Activated naive CD8-positive, alpha-beta T cell treated with anti-CD3 and anti-CD28 coated beads, Interleukin-2, amount 10 ng/mL, durations not matched to agents 7 days and 5 days (primary cell): ENCODE measurements around the gene KRTDAP. TPM values are rescaled to one million over a fixed set of nuclear protein-coding genes. Genes with fewer than 3 reads are reported as not detected.

Experiments used
- total RNA-seq, 2 experiments: library from RNA; stranded (reverse); gene quantifications; one replicate each; pipeline ENCODE4 v1.2.3, GENCODE V29; 2021

The KRTDAP gene
- total RNA-seq, 2 experiments from 2014 or later = not detected

Other genes starting within 250 kb of the KRTDAP start
- gene LSR, start 241.5 kb downstream of the KRTDAP start, total RNA-seq = 10 to 100 TPM; 33.2 to 36.3 TPM
- gene USF2, start 221.5 kb downstream of the KRTDAP start, total RNA-seq = 100 to 1,000 TPM; 149 to 159 TPM
- gene HAMP, start 207.9 kb downstream of the KRTDAP start, total RNA-seq = 1 to 10 TPM; 1.0 to 1.1 TPM
- gene MAG, start 198.3 kb downstream of the KRTDAP start, total RNA-seq = under 1 TPM; 0.11 to 0.39 TPM
- gene CD22, start 161.3 kb downstream of the KRTDAP start, total RNA-seq = 1 to 10 TPM; 1.7 to 1.8 TPM
- not detected for gene FFAR1, start 142.6 kb downstream of the KRTDAP start, total RNA-seq
- not detected for gene FFAR3, start 132.0 kb downstream of the KRTDAP start, total RNA-seq
- gene GPR42, start 119.4 kb downstream of the KRTDAP start, total RNA-seq = not detected
- gene FFAR2, start 42.2 kb downstream of the KRTDAP start, total RNA-seq = not detected
- gene DMKN, start 23.2 kb upstream of the KRTDAP start, total RNA-seq = 1 to 10 TPM; 2.5 to 3.5 TPM
- gene SBSN, start 37.8 kb upstream of the KRTDAP start, total RNA-seq = not detected
- not detected for gene GAPDHS, start 43.0 kb upstream of the KRTDAP start, total RNA-seq
- 10 to 100 TPM; 37.2 to 38.2 TPM for gene TMEM147, start 55.2 kb upstream of the KRTDAP start, total RNA-seq
- gene ATP4A, start 73.2 kb upstream of the KRTDAP start, total RNA-seq = not detected
- gene PMIS2, start 95.7 kb upstream of the KRTDAP start, total RNA-seq = not detected
- 10 to 100 TPM; 50.5 to 51.7 TPM for gene HAUS5, start 122.3 kb upstream of the KRTDAP start, total RNA-seq
- 10 to 100 TPM; 87.4 to 92.2 TPM for gene RBM42, start 138.6 kb upstream of the KRTDAP start, total RNA-seq
- gene ETV2, start 151.3 kb upstream of the KRTDAP start, total RNA-seq = 1 to 10 TPM; 1.6 to 1.9 TPM
- gene COX6B1, start 157.9 kb upstream of the KRTDAP start, total RNA-seq = 100 to 1,000 TPM; 407 to 412 TPM
- gene UPK1A, start 176.1 kb upstream of the KRTDAP start, total RNA-seq = 1 to 10 TPM in 1 of 2 experiments, under 1 TPM in 1; 0.88 to 1.7 TPM
- 10 to 100 TPM; 24.5 to 33.6 TPM for gene ZBTB32, start 214.1 kb upstream of the KRTDAP start, total RNA-seq
- gene KMT2B, start 227.5 kb upstream of the KRTDAP start, total RNA-seq = 10 to 100 TPM; 74.6 to 75.9 TPM